BE2C (cell line): ENCODE results near the gene TWNK.

ENCODE experiments used
- DNase-seq: peaks from one replicate; pipeline ENCODE4 v3.0.0-alpha.2; 2020
- H3K27me3 ChIP-seq: fragments of 250-450 bp; sonication (Bioruptor Pico); 2 replicates; pipeline ENCODE4 v1.5.1; 2020; ENCODE audit warnings: mild to moderate bottlenecking
- H3K36me3 ChIP-seq: fragments of 250-450 bp; sonication (Bioruptor Pico); 2 replicates; pipeline ENCODE4 v1.5.1; 2020; ENCODE audit warnings: mild to moderate bottlenecking
- H3K4me1 ChIP-seq: fragments of 250-450 bp; sonication (Bioruptor Pico); 2 replicates; pipeline ENCODE4 v1.5.1; 2020
- H3K4me3 ChIP-seq: 2 replicates; pipeline ENCODE4 v1.5.1; 2011; ENCODE audit warnings: low read depth, low read length
- H3K9me3 ChIP-seq: fragments of 250-450 bp; sonication (Bioruptor Pico); 2 replicates; pipeline ENCODE4 v1.5.1; 2020
- TF ChIP-seq, protein P1 (sequence below): IDR thresholded peaks from 2 replicates; pipeline ENCODE4 v1.5.1; 2012; ENCODE audit warnings: mild to moderate bottlenecking, low read depth, low read length

TWNK gene

DNA sequence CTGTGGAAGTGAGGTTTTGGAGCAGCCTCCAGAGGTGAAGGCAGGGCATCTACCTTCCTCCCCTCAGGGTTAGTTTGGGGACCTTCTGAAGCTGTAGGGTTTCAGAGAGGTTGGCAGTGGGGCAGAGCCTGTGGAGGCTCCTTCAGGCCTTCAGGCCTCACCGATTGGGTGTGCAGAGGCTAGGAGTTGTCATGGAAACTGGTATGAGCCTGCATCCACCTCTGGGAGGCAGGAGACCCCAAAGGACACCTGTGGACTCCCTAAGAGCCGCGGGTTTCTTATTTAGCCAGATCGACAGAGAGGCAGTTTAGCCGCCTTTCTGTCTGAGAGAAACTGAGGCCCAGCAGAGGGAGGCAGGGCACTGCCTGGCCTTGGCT lies 14.3 kb downstream of the TWNK start:
- no peak for DNase-seq
- H3K36me3 ChIP-seq = peaks cover 38% of the 10 kb centered on the region
- H3K27me3 ChIP-seq = no peaks in the 10 kb centered on the region
- peaks cover 10% of the 10 kb centered on the region; the same call in 1 of the 2 replicates for H3K4me1 ChIP-seq
- TF ChIP-seq, protein P1, sequence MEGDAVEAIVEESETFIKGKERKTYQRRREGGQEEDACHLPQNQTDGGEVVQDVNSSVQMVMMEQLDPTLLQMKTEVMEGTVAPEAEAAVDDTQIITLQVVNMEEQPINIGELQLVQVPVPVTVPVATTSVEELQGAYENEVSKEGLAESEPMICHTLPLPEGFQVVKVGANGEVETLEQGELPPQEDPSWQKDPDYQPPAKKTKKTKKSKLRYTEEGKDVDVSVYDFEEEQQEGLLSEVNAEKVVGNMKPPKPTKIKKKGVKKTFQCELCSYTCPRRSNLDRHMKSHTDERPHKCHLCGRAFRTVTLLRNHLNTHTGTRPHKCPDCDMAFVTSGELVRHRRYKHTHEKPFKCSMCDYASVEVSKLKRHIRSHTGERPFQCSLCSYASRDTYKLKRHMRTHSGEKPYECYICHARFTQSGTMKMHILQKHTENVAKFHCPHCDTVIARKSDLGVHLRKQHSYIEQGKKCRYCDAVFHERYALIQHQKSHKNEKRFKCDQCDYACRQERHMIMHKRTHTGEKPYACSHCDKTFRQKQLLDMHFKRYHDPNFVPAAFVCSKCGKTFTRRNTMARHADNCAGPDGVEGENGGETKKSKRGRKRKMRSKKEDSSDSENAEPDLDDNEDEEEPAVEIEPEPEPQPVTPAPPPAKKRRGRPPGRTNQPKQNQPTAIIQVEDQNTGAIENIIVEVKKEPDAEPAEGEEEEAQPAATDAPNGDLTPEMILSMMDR = no peak
- no peak overlapping the region; the same call in 1 of the 2 replicates for H3K4me3 ChIP-seq
- H3K9me3 ChIP-seq = no peaks in the 10 kb centered on the region

DNA sequence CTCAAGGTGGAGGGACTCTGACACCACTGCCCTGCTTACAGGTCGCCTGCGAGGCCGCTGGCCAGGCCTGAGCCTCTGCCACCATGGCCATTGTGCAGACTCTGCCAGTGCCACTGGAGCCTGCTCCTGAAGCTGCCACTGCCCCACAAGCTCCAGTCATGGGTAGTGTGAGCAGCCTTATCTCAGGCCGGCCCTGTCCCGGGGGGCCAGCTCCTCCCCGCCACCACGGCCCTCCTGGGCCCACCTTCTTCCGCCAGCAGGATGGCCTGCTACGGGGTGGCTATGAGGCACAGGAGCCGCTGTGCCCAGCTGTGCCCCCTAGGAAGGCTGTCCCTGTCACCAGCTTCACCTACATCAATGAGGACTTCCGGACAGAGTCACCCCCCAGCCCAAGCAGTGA lies 15.1 kb downstream of the TWNK start:
- Histone ChIP-seq H3K4me3 (no peak overlapping the region), H3K27me3 (no peaks in the 10 kb centered on the region), H3K9me3 (no peaks in the 10 kb centered on the region), H3K4me1 (peaks cover 13% of the 10 kb centered on the region), H3K36me3 (peaks cover 41% of the 10 kb centered on the region)
- no peak for DNase-seq
- TF ChIP-seq, protein P1 = no peak

DNA sequence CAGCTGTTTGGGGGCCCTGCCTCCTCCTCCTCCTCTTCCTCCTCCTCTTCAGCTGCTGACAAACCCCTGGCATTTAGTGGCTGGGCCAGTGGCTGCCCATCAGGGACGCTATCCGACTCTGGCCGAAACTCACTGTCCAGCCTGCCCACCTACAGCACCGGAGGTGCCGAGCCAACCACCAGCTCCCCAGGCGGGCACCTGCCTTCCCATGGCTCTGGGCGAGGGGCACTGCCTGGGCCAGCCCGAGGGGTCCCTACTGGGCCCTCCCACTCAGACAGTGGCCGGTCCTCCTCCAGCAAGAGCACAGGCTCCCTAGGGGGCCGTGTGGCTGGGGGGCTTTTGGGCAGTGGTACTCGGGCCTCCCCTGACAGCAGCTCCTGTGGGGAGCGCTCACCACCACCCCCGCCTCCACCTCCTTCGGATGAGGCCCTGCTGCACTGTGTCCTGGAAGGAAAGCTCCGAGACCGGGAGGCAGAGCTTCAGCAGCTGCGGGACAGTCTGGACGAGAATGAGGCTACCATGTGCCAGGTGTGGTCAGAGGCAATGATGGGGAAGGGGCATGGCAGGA lies 16.4 kb downstream of the TWNK start:
- Histone ChIP-seq H3K4me1 (peaks cover 18% of the 10 kb centered on the region), H3K36me3 (peaks cover 43% of the 10 kb centered on the region), H3K27me3 (no peaks in the 10 kb centered on the region), H3K4me3 (no peak overlapping the region), H3K9me3 (no peaks in the 10 kb centered on the region)
- DNase-seq = no peak
- TF ChIP-seq, protein P1 = no peak

DNA sequence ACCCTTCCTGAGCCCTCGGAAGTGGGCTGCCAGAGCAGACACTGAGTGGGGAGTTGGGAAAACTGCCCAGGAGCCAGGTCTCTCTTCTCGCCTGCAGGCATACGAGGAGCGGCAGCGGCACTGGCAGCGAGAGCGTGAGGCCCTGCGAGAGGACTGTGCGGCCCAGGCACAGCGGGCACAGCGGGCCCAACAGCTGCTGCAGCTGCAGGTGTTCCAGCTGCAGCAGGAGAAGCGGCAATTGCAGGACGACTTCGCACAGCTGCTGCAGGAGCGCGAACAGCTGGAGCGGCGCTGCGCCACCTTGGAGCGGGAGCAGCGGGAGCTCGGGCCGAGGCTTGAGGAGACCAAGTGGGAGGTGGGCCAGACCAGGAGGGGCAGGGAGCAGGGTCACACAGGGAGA lies 18.0 kb downstream of the TWNK start:
- TF ChIP-seq, protein P1 = no peak
- Histone ChIP-seq H3K36me3 (peaks cover 43% of the 10 kb centered on the region), H3K27me3 (no peaks in the 10 kb centered on the region), H3K9me3 (no peaks in the 10 kb centered on the region), H3K4me3 (no peak overlapping the region), H3K4me1 (peaks cover 21% of the 10 kb centered on the region)
- no peak for DNase-seq

DNA sequence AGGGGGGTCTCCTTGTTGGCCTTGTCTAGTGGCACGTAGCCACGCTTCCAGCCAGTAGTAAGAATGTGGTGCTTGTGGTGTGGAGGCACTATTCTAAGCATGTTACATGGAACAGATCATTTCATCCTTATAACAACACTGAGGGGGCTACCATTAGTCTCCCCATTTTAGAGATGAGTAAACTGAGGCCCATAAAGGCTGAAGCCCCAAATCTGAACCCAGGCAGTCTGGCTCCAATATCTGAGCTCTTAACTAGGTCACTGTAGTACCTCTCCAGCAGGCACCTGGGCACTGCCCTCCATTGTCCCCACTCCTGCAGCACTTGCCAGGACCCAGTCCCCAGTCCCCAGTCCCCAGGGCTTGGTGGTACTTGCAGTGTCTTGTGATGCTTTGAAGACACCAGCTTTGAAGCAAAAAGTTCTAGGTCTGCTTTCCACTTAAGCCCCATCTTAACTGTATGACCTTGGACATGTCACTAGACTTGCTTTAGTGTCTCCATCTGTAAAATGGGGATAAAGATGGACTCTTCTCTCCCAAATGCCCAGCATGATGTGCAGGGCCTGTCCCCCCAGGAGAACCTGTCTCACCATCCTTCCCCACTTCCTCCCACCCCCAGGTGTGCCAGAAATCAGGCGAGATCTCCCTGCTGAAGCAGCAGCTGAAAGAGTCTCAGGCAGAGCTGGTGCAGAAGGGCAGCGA lies 18.7 kb downstream of the TWNK start:
- H3K4me1 ChIP-seq = peaks cover 16% of the 10 kb centered on the region

More for the DNA sequence above, 18.7 kb downstream of the TWNK start:
- Histone ChIP-seq H3K9me3 (no peaks in the 10 kb centered on the region), H3K27me3 (no peaks in the 10 kb centered on the region), H3K4me3 (no peak overlapping the region), H3K36me3 (peaks cover 43% of the 10 kb centered on the region)
- TF ChIP-seq, protein P1 = no peak
- no peak for DNase-seq
